Upper lobe of left lung (tissue), 4 donors: ENCODE results near the gene LRRC8D.

ENCODE experiments used
- CTCF ChIP-seq, 6 experiments: fragments of 450-650 bp in 4 of 6; fragments of 200-600 bp in 2 of 6; sonication (generic) in 2 of 6; IDR thresholded peaks; one replicate each; pipeline ENCODE4 v1.5.1; 2016 to 2019; ENCODE audit warnings: antibody characterized with exemption in 6 of 6
- POLR2AphosphoS5 ChIP-seq, 2 donors: sonication (generic); formaldehyde crosslinking; IDR thresholded peaks; one replicate each; pipeline ENCODE4 v1.5.1; 2017; ENCODE audit warnings: antibody characterized with exemption in 2 of 2

GRCh38 chr1:89901957-89902669 is 81.3 kb downstream of the LRRC8D start:
- no peak for TF ChIP-seq CTCF (IDR thresholded peaks at IDR 0.05)
- TF ChIP-seq POLR2AphosphoS5 (IDR thresholded peaks at IDR 0.05) = no peak
